HepG2 (cell line): ENCODE data around the gene SCARF1. TPM values are rescaled to one million over a fixed set of nuclear protein-coding genes. Genes with fewer than 3 reads are reported as not detected.
A peak's percentile ranks its signal among the peaks of the same experiment; 100 is the strongest.

ENCODE experiments used
- ATAC-seq: fragments of 200-7000 bp; cut with Tn5 transposase; 3 replicates; pipeline ENCODE4 v1.9.1; 2020; ENCODE audit warnings: mild to moderate bottlenecking, moderate library complexity
- BruUV-seq: library from RNA; stranded (reverse); fragments of 400-500 nt; replicated peaks from 2 replicates; lab custom pipeline; 2021; lab: Mats Ljungman, UMichigan
- CTCF ChIA-PET: fragments of 300-600 bp; formaldehyde crosslinking; extraction: SDS; loops from one replicate; lab custom pipeline; 2021; ENCODE audit warnings: low total read pairs, inconsistent platforms, low intra/inter-chr PET ratio; lab: Yijun Ruan, JAX
- POLR2A ChIA-PET: fragments of 350-600 bp; sonication (Branson Sonifier 250); formaldehyde crosslinking; loops from one replicate; lab custom pipeline; 2020; ENCODE audit warnings: antibody characterized with exemption, inconsistent platforms; lab: Yijun Ruan, JAX
- DNase-seq: peaks from one replicate; pipeline ENCODE4 v3.0.0-alpha.2; 2015; ENCODE audit warnings: low spot score
- FAIRE-seq: peaks from 3 replicates; lab custom pipeline; 2011; peaks lifted over from hg19 to GRCh38; lab: Jason Lieb, UNC
- H2AFZ ChIP-seq: one replicate; pipeline ENCODE4 v1.6.1; 2011; ENCODE audit warnings: low read length, inconsistent platforms
- H3K27ac ChIP-seq: fragments of 300-600 bp; 3 replicates; pipeline ENCODE4 v1.8.0; 2011; ENCODE audit warnings: mixed run types, mild to moderate bottlenecking, mixed read lengths, low read length, inconsistent platforms; ENCODE audit not compliant: insufficient read depth; ENCODE audit errors: extremely low read length
- H3K27me3 ChIP-seq, 2 experiments: fragments of 200-600 bp in 1 of 2; 2 replicates in 1 of 2; 3 replicates in 1 of 2; pipeline versions ENCODE4 v1.6.0 to v1.8.0; 2011; ENCODE audit warnings: low read length in 2 of 2, mild to moderate bottlenecking in 2 of 2, moderate library complexity in 2 of 2, inconsistent platforms in 1 of 2; ENCODE audit not compliant: insufficient read depth in 2 of 2, control insufficient read depth in 1 of 2
- H3K36me3 ChIP-seq, 2 experiments: fragments of 200-600 bp in 1 of 2; replicated peaks in 1 of 2; 2 replicates in 1 of 2; 3 replicates in 1 of 2; pipeline versions ENCODE4 v1.5.1 to v1.8.0; 2011; ENCODE audit warnings: low read length in 2 of 2, inconsistent platforms in 1 of 2; ENCODE audit not compliant: insufficient read depth in 2 of 2, control insufficient read depth in 1 of 2
- H3K4me1 ChIP-seq: 2 replicates; pipeline ENCODE4 v1.5.1; 2012; ENCODE audit warnings: low read length, inconsistent platforms; ENCODE audit not compliant: insufficient read depth
- H3K4me2 ChIP-seq: 2 replicates; pipeline ENCODE4 v1.6.0; 2011; ENCODE audit warnings: low read depth, low read length, inconsistent platforms
- H3K4me3 ChIP-seq, 3 experiments: fragments of 200-600 bp in 1 of 3; sonication (generic), shearing (Covaris generic) in 1 of 3; replicated peaks in 1 of 3; 2 replicates each; pipeline ENCODE4 v1.5.1; 2011 to 2016; ENCODE audit warnings: low read length in 3 of 3, inconsistent platforms in 2 of 3, low read depth in 2 of 3, mild to moderate bottlenecking in 2 of 3, control low read depth in 1 of 3, mixed read lengths in 1 of 3; ENCODE audit not compliant: insufficient read depth in 1 of 3
- H3K79me2 ChIP-seq: one replicate; pipeline ENCODE4 v1.6.1; 2011; ENCODE audit warnings: low read length, inconsistent platforms; ENCODE audit not compliant: insufficient read depth
- H3K9ac ChIP-seq: 2 replicates; pipeline ENCODE4 v1.6.0; 2011; ENCODE audit warnings: mild to moderate bottlenecking, low read depth, low read length, inconsistent platforms; ENCODE audit not compliant: insufficient read depth
- H3K9me3 ChIP-seq: 2 replicates; pipeline ENCODE4 v1.5.1; 2012; ENCODE audit warnings: mild to moderate bottlenecking, low read length
- H4K20me1 ChIP-seq: 2 replicates; pipeline ENCODE4 v1.6.0; 2011; ENCODE audit warnings: inconsistent platforms, mild to moderate bottlenecking, low read length, moderate library complexity; ENCODE audit not compliant: insufficient read depth
- AKNA ChIP-seq: sonication (generic); formaldehyde crosslinking; IDR thresholded peaks from 2 replicates; pipeline ENCODE4 v1.4.0; 2020; ENCODE audit warnings: missing genetic modification reagents, borderline replicate concordance
- FOXO1 ChIP-seq: sonication (generic); formaldehyde crosslinking; IDR thresholded peaks from 2 replicates; pipeline ENCODE4 v1.4.0; 2020; ENCODE audit warnings: missing genetic modification reagents
- HDAC1 ChIP-seq: sonication (generic); formaldehyde crosslinking; IDR thresholded peaks from 2 replicates; pipeline ENCODE4 v1.5.1; 2020; ENCODE audit warnings: mild to moderate bottlenecking, missing genetic modification reagents
- HNRNPH1 ChIP-seq: fragments of 200-400 bp; formaldehyde crosslinking; optimal IDR thresholded peaks from 2 replicates; pipeline ENCODE3; 2017; ENCODE audit warnings: mild to moderate bottlenecking, low read depth, low read length
- HNRNPL ChIP-seq: fragments of 200-400 bp; formaldehyde crosslinking; IDR thresholded peaks from 2 replicates; pipeline ENCODE4 v1.6.1; 2017; ENCODE audit warnings: mild to moderate bottlenecking, low read depth, low read length
- MED8 ChIP-seq: sonication (generic); formaldehyde crosslinking; IDR thresholded peaks from 2 replicates; pipeline ENCODE4 v1.8.1; 2023; ENCODE audit warnings: mild to moderate bottlenecking, missing genetic modification reagents; ENCODE audit not compliant: insufficient replicate concordance
- MXD4 ChIP-seq: IDR thresholded peaks from 2 replicates; pipeline ENCODE4 v1.6.1; 2016; ENCODE audit warnings: mild to moderate bottlenecking, missing biosample characterization, missing genetic modification reagents
- NCOA2 ChIP-seq: sonication (generic); formaldehyde crosslinking; IDR thresholded peaks from 2 replicates; pipeline ENCODE4 v1.8.0; 2022; ENCODE audit warnings: inconsistent platforms
- PAF1 ChIP-seq: IDR thresholded peaks from 2 replicates; pipeline ENCODE4 v1.6.1; 2016; ENCODE audit warnings: missing genetic modification reagents, missing compliant biosample characterization
- SNAPC5 ChIP-seq: sonication (generic); formaldehyde crosslinking; IDR thresholded peaks from 2 replicates; pipeline ENCODE4 v1.8.1; 2023; ENCODE audit warnings: mild to moderate bottlenecking, missing genetic modification reagents, borderline replicate concordance
- TFE3 ChIP-seq: IDR thresholded peaks from 2 replicates; pipeline ENCODE4 v1.6.1; 2016
- ZBTB3 ChIP-seq: sonication (generic); formaldehyde crosslinking; IDR thresholded peaks from 2 replicates; pipeline ENCODE4 v1.4.0; 2020; ENCODE audit warnings: low read depth, mild to moderate bottlenecking, moderate library complexity, missing genetic modification reagents, borderline replicate concordance
- ZBTB38 ChIP-seq: sonication (generic); formaldehyde crosslinking; IDR thresholded peaks from 2 replicates; pipeline ENCODE4 v1.5.1; 2020; ENCODE audit warnings: mild to moderate bottlenecking, missing genetic modification reagents
- ZNF121 ChIP-seq: sonication (generic); formaldehyde crosslinking; IDR thresholded peaks from 2 replicates; pipeline ENCODE4 v1.5.0; 2020; ENCODE audit warnings: mild to moderate bottlenecking, missing genetic modification reagents
- ZNF337 ChIP-seq: sonication (generic); formaldehyde crosslinking; IDR thresholded peaks from 2 replicates; pipeline ENCODE4 v1.5.1; 2020; ENCODE audit warnings: missing genetic modification reagents, low read depth, mild to moderate bottlenecking, borderline replicate concordance
- ZNF460 ChIP-seq: sonication (generic); formaldehyde crosslinking; IDR thresholded peaks from 2 replicates; pipeline ENCODE4 v1.5.1; 2020; ENCODE audit warnings: missing genetic modification reagents, mild to moderate bottlenecking, borderline replicate concordance
- ZNF484 ChIP-seq: sonication (generic); formaldehyde crosslinking; IDR thresholded peaks from 2 replicates; pipeline ENCODE4 v1.5.1; 2020; ENCODE audit warnings: mild to moderate bottlenecking, low read depth, missing genetic modification reagents, borderline replicate concordance
- ZNF510 ChIP-seq: sonication (generic); formaldehyde crosslinking; IDR thresholded peaks from 2 replicates; pipeline ENCODE4 v1.4.0; 2020; ENCODE audit warnings: low read depth, mild to moderate bottlenecking, missing genetic modification reagents
- WGBS: methylation state at CpG from one replicate; pipeline ENCODE4 v1.1.6; 2017; ENCODE audit warnings: low lambda C conversion rate; 5-methylcytosine and 5-hydroxymethylcytosine counted together
- in situ Hi-C: cut with HindIII; loops from 2 replicates; pipeline ENCODE4 v1.10.0; 2017; ENCODE audit warnings: low pct_unique_long_range_greater_than_20kb; ENCODE audit not compliant: extremely low pct_ligation_motif_present
- intact Hi-C: fragments of 100-400 bp; cut with micrococcal nuclease; formaldehyde crosslinking; loops from one replicate; pipeline ENCODE4 v1.10.0; 2022; ENCODE audit not compliant: unreplicated experiment
- polyA plus RNA-seq, 8 experiments: library from polyadenylated mRNA; depleted of rRNA in 3 of 8; stranded (reverse) in 7 of 8; unstranded in 1 of 8; fragments of >200 nt; fragmentation: Illumina TruSeq in 4 of 8; extraction: Trizol in 4 of 8; gene quantifications; 2 replicates each; pipeline versions ENCODE4 v1.2.1 to v1.2.3, GENCODE V29; 2011 to 2016; ENCODE audit warnings: low read depth in 4 of 8, missing spikeins in 1 of 8, mixed read lengths in 1 of 8; ENCODE audit not compliant: insufficient read depth in 1 of 8
- total RNA-seq, 5 experiments: library from RNA; depleted of rRNA; stranded (reverse); fragments of >200 nt; fragmentation: Illumina TruSeq; extraction: Trizol; gene quantifications; 2 replicates each; pipeline ENCODE4 v1.2.3, GENCODE V29; 2016; ENCODE audit warnings: low read depth in 1 of 5

The SCARF1 gene
- total and polyA plus RNA-seq, 2 of the 13 experiments (the other 11 are each of a cell fraction or from before 2014, with no cell fraction given): 0.24 to 0.71 TPM

- no peak for TF ChIP-seq AKNA (CRISPR knock-in tag)
- TF ChIP-seq SNAPC5 (CRISPR knock-in tag): no peak
- TF ChIP-seq ZNF121 (CRISPR knock-in tag): peak; percentile 90
- peak; percentile 45; the same call in 1 of the 2 replicates for TF ChIP-seq ZNF460 (CRISPR knock-in tag)
- TF ChIP-seq, all 625 proteins: peak for 3
These were observed 20.9 kb downstream of the SCARF1 start (continued) for GRCh38 chr17:1624650-1625049.

GRCh38 chr17:1623057-1623630, 22.4 kb downstream of the SCARF1 start:
- Histone ChIP-seq H3K27me3 (no peaks in the 10 kb centered on the region), H3K4me2 (no peak overlapping the region), H3K4me1 (peaks cover 57% of the 10 kb centered on the region), H4K20me1 (no peaks in the 10 kb centered on the region), H3K9ac (no peak overlapping the region), H3K9me3 (no peaks in the 10 kb centered on the region), H3K27ac (no peak overlapping the region), H2AFZ (no peak overlapping the region), H3K4me3 (no peak overlapping the region), H3K36me3 (peaks cover 0 to 2% of the 10 kb centered on the region in 2 experiments; a peak in 2 of 5 replicates), H3K79me2 (no peaks in the 10 kb centered on the region)
- TF ChIP-seq ZBTB38: 0 out of 2 replicates have a peak, but pooled peaks have one; percentile 6
- TF ChIP-seq TFE3 (CRISPR knock-in tag): no peak
- TF ChIP-seq MXD4 (CRISPR knock-in tag): no peak
- TF ChIP-seq HNRNPH1: no peak
- no peak for TF ChIP-seq ZNF484 (CRISPR knock-in tag)
- TF ChIP-seq HDAC1 (CRISPR knock-in tag): no peak
- TF ChIP-seq MED8: no peak
- no peak for TF ChIP-seq PAF1 (CRISPR knock-in tag)
- TF ChIP-seq NCOA2 (CRISPR knock-in tag): no peak
- no peak for TF ChIP-seq ZBTB3
- TF ChIP-seq HNRNPL: 0 out of 2 replicates have a peak, but pooled peaks have one; percentile 44
- TF ChIP-seq ZNF337 (CRISPR knock-in tag): no peak
- no peak for TF ChIP-seq ZNF510 (CRISPR knock-in tag)
- TF ChIP-seq FOXO1 (CRISPR knock-in tag): no peak
- BruUV-seq: no TSS peak
- no peak for FAIRE-seq
- in situ Hi-C loops (no loop called here), intact Hi-C loops (no loop called here)
- WGBS: 94% methylated on average over 12 of the region's 14 CpGs
- ChIA-PET CTCF (no interaction called here), POLR2A (no interaction called here)
- DNase-seq: no peak
- ATAC-seq: no peak
